NCI-H2227 treated with DMSO at 0.1 percent for 48 hours (cell line): ENCODE data around the gene ITGB7.
"Not testable (repeated sequence)": the region's sequence is repeated elsewhere in the genome, so short reads cannot be mapped to it uniquely, and the experiment has no call there.

ENCODE experiments used
- DNase-seq: peaks from one replicate; lab custom pipeline; 2025; lab: John Stamatoyannopoulos, UW

Gene ITGB7

GRCh38 chr12:53178803-53179202 is 28.2 kb downstream of the ITGB7 start:
- not testable (repeated sequence) for DNase-seq

- not testable (repeated sequence) for DNase-seq
Measured at GRCh38 chr12:53177447-53177846, 29.6 kb downstream of the ITGB7 start.

- DNase-seq = no peak
Measured at GRCh38 chr12:53176750-53177149, 30.3 kb downstream of the ITGB7 start.

- DNase-seq = no peak
Measured at GRCh38 chr12:53174881-53175491, 32.1 kb downstream of the ITGB7 start.

- DNase-seq = no peak
Measured at GRCh38 chr12:53173085-53173715, 33.9 kb downstream of the ITGB7 start.

- no peak for DNase-seq
Measured at GRCh38 chr12:53172352-53172751, 34.7 kb downstream of the ITGB7 start.

- DNase-seq = no peak
Measured at GRCh38 chr12:53171725-53172329, 35.2 kb downstream of the ITGB7 start.

GRCh38 chr12:53170876-53171724 is 36.0 kb downstream of the ITGB7 start:
- no peak for DNase-seq

GRCh38 chr12:53170215-53170614 is 36.8 kb downstream of the ITGB7 start:
- no peak for DNase-seq

GRCh38 chr12:53169644-53170043 is 37.4 kb downstream of the ITGB7 start:
- no peak for DNase-seq

GRCh38 chr12:53166837-53167236 is 40.2 kb downstream of the ITGB7 start:
- no peak for DNase-seq

GRCh38 chr12:53163008-53163407 is 44.0 kb downstream of the ITGB7 start:
- not testable (repeated sequence) for DNase-seq

GRCh38 chr12:53161119-53161911 is 45.7 kb downstream of the ITGB7 start:
- no peak for DNase-seq

GRCh38 chr12:53160673-53161072 is 46.4 kb downstream of the ITGB7 start:
- no peak for DNase-seq

- no peak for DNase-seq
Measured at GRCh38 chr12:53160000-53160399, 47.1 kb downstream of the ITGB7 start.

GRCh38 chr12:53159195-53159839 is 47.7 kb downstream of the ITGB7 start:
- DNase-seq = peak; percentile 6

- no peak for DNase-seq
Measured at GRCh38 chr12:53152390-53152789, 54.7 kb downstream of the ITGB7 start.

GRCh38 chr12:53151039-53151438 is 56.0 kb downstream of the ITGB7 start:
- no peak for DNase-seq

GRCh38 chr12:53147653-53148052 is 59.4 kb downstream of the ITGB7 start:
- no peak for DNase-seq

GRCh38 chr12:53147181-53147580 is 59.9 kb downstream of the ITGB7 start:
- DNase-seq = no peak
